ENCODE measurements around the gene C1orf105.

Gene C1orf105

GRCh38 chr1:172514108-172514507, 93.6 kb downstream of the C1orf105 start:
- peak overlapping the region; percentile 63 for H3K27ac ChIP-seq
- DNase-seq (ENCODE audit: low read depth, low spot score), result no peak

- H3K27ac ChIP-seq, result no peak overlapping the region
These were observed 95.0 kb downstream of the C1orf105 start for GRCh38 chr1:172515436-172515835.

GRCh38 chr1:172515927-172516326, 95.4 kb downstream of the C1orf105 start:
- DNase-seq (ENCODE audit: low read depth, low spot score), result no peak
- H3K27ac ChIP-seq, result no peak overlapping the region

More at GRCh38 chr1:172515436-172515835, 95.0 kb downstream of the C1orf105 start:
- no peak for DNase-seq (ENCODE audit: low read depth, low spot score)

- no peak overlapping the region for H3K27ac ChIP-seq
- DNase-seq (ENCODE audit: low read depth, low spot score), result no peak
These were observed 96.6 kb downstream of the C1orf105 start for GRCh38 chr1:172517081-172517480.

- H3K27ac ChIP-seq, result no peak overlapping the region
- no peak for DNase-seq (ENCODE audit: low read depth, low spot score)
These were observed 97.1 kb downstream of the C1orf105 start for GRCh38 chr1:172517545-172517944.

Measured in epithelial cell of prostate (primary cell).